ENCODE results near the gene NFATC1. TPM values are rescaled to one million over a fixed set of nuclear protein-coding genes. Genes with fewer than 3 reads are reported as not detected.

The NFATC1 gene
- total RNA-seq, 2 experiments from 2014 or later: 97.2 to 98.3 TPM

- no peaks in the 10 kb centered on the region for H3K27me3 Mint-ChIP-seq
- intact Hi-C loops (cut with micrococcal nuclease): no loop called here
- POLR2A ChIA-PET: no interaction called here
- H3K36me3 Mint-ChIP-seq (ENCODE audit: low read depth): peaks cover 29% of the 10 kb centered on the region
- no peak for TF ChIP-seq CTCF (IDR thresholded peaks at IDR 0.05)
- CTCF ChIA-PET: interaction anchor here (0.6 kb wide), 1 partner anchor 166 kb away, joined by 3 read pairs; no protein-coding TSS in a partner anchor
- no peak overlapping the region for H3K4me3 Mint-ChIP-seq
- peaks cover 2% of the 10 kb centered on the region for H3K9me3 Mint-ChIP-seq
- H3K27ac Mint-ChIP-seq: peak overlapping the region; percentile 59
- DNase-seq (no peak), ATAC-seq (no peak)
- peaks cover 18% of the 10 kb centered on the region for H3K4me1 Mint-ChIP-seq (ENCODE audit: low read depth)
Observed at GRCh38 chr18:79476918-79477571, 81.3 kb downstream of the NFATC1 start.

GRCh38 chr18:79477711-79478483 lies 82.2 kb downstream of the NFATC1 start:
- ATAC-seq (peak; percentile 46), DNase-seq (no peak)
- H3K4me1 Mint-ChIP-seq (ENCODE audit: low read depth): peaks cover 18% of the 10 kb centered on the region
- ChIA-PET CTCF (interaction anchor here (1.5 kb wide), 1 partner anchor 50 kb away, joined by 4 read pairs; no protein-coding TSS in a partner anchor), POLR2A (interaction anchor here (0.8 kb wide), 1 partner anchor 11 kb away, joined by 3 read pairs; no protein-coding TSS in a partner anchor)
- peaks cover 20% of the 10 kb centered on the region for H3K36me3 Mint-ChIP-seq (ENCODE audit: low read depth)
- H3K9me3 Mint-ChIP-seq: peaks cover 2% of the 10 kb centered on the region
- TF ChIP-seq CTCF (IDR thresholded peaks at IDR 0.05): no peak
- no peaks in the 10 kb centered on the region for H3K27me3 Mint-ChIP-seq
- intact Hi-C loops (cut with micrococcal nuclease): no loop called here
- H3K4me3 Mint-ChIP-seq: no peak overlapping the region
- peak overlapping the region; percentile 68 for H3K27ac Mint-ChIP-seq

GRCh38 chr18:79478484-79479115 lies 82.9 kb downstream of the NFATC1 start:
- no peak overlapping the region for H3K4me3 Mint-ChIP-seq
- intact Hi-C loops (cut with micrococcal nuclease): no loop called here
- H3K27me3 Mint-ChIP-seq: no peaks in the 10 kb centered on the region
- no peak for ATAC-seq
- TF ChIP-seq CTCF (IDR thresholded peaks at IDR 0.05): no peak
- DNase-seq: no peak
- POLR2A ChIA-PET: interaction anchor here (0.8 to 0.9 kb wide), 2 partner anchors 11 to 38 kb away, joined by 3 read pairs; no protein-coding TSS in a partner anchor
- peaks cover 15% of the 10 kb centered on the region for H3K36me3 Mint-ChIP-seq (ENCODE audit: low read depth)
- CTCF ChIA-PET: interaction anchor here (1.1 to 1.5 kb wide), 2 partner anchors 49 to 98 kb away, joined by 3 to 4 read pairs; no protein-coding TSS in a partner anchor
- peaks cover 18% of the 10 kb centered on the region for H3K4me1 Mint-ChIP-seq (ENCODE audit: low read depth)
- peak overlapping the region; percentile 58 for H3K27ac Mint-ChIP-seq
- no peaks in the 10 kb centered on the region for H3K9me3 Mint-ChIP-seq

- Mint-ChIP-seq H3K36me3 (ENCODE audit: low read depth) (peaks cover 14% of the 10 kb centered on the region), H3K27me3 (no peaks in the 10 kb centered on the region), H3K9me3 (no peaks in the 10 kb centered on the region), H3K4me1 (ENCODE audit: low read depth) (peaks cover 18% of the 10 kb centered on the region), H3K27ac (peak overlapping the region; percentile 58), H3K4me3 (no peak overlapping the region)
- ATAC-seq: no peak
- no peak for TF ChIP-seq CTCF (IDR thresholded peaks at IDR 0.05)
- POLR2A ChIA-PET: interaction anchor here (0.9 kb wide), 1 partner anchor 37 kb away, joined by 3 read pairs; no protein-coding TSS in a partner anchor
- no peak for DNase-seq
- CTCF ChIA-PET: interaction anchor here (1.1 to 1.5 kb wide), 2 partner anchors 48 to 99 kb away, joined by 3 to 4 read pairs; no protein-coding TSS in a partner anchor
- intact Hi-C loops (cut with micrococcal nuclease): no loop called here
Observed at GRCh38 chr18:79479116-79479760, 83.5 kb downstream of the NFATC1 start.

All from activated CD8-positive, alpha-beta T cell treated with anti-CD3 and anti-CD28 coated beads for 36 hours (primary cell).